H1 (cell line): ENCODE results near the gene RMDN2. TPM values are rescaled to one million over a fixed set of nuclear protein-coding genes. Genes with fewer than 3 reads are reported as not detected.

ENCODE experiments used
- CHD7 ChIP-seq: fragments of 300-600 bp; sonication (generic); IDR thresholded peaks from 2 replicates; pipeline ENCODE4 v1.7.1; 2012; ENCODE audit warnings: low read length, moderate library complexity, mild to moderate bottlenecking, inconsistent platforms; ENCODE audit not compliant: insufficient replicate concordance
- CTCF ChIP-seq, 3 experiments: IDR thresholded peaks; 1 replicate in 2 of 3; 2 replicates in 1 of 3; pipeline versions ENCODE4 v1.5.1 to v1.6.1; 2011; ENCODE audit warnings: low read length in 3 of 3, mild to moderate bottlenecking in 3 of 3, inconsistent platforms in 2 of 3, low read depth in 1 of 3, moderate library complexity in 1 of 3; ENCODE audit not compliant: insufficient read depth in 1 of 3; ENCODE audit errors: control extremely low read depth in 1 of 3
- EP300 ChIP-seq, 2 experiments: IDR thresholded peaks; 1 replicate in 1 of 2; 2 replicates in 1 of 2; pipeline ENCODE4 v1.6.1; 2011 to 2012; ENCODE audit warnings: low read depth in 2 of 2, low read length in 2 of 2, mild to moderate bottlenecking in 2 of 2, borderline replicate concordance in 1 of 2, inconsistent platforms in 1 of 2, moderate library complexity in 1 of 2
- FOSL1 ChIP-seq: IDR thresholded peaks from 2 replicates; pipeline ENCODE4 v1.6.1; 2011; ENCODE audit warnings: mild to moderate bottlenecking, low read depth, low read length, moderate library complexity; ENCODE audit not compliant: insufficient read depth
- NRF1 ChIP-seq: IDR thresholded peaks from 2 replicates; pipeline ENCODE4 v1.6.1; 2011; ENCODE audit warnings: mild to moderate bottlenecking, low read depth, low read length, improper control_type of control experiment
- POU5F1 ChIP-seq: IDR thresholded peaks from 2 replicates; pipeline ENCODE4 v1.6.1; 2011; ENCODE audit warnings: low read depth, mild to moderate bottlenecking, low read length, moderate library complexity
- polyA plus RNA-seq, 7 experiments: library from polyadenylated mRNA; depleted of rRNA in 3 of 7; stranded (reverse) in 5 of 7; unstranded in 2 of 7; fragments of >200 nt in 5 of 7; fragments of 200-250 nt in 2 of 7; gene quantifications; 1 replicate in 5 of 7; 2 replicates in 1 of 7; 4 replicates in 1 of 7; pipeline versions ENCODE4 v1.2.1 to v1.2.3, GENCODE V29; 2011 to 2013; ENCODE audit warnings: missing spikeins in 2 of 7, mixed read lengths in 2 of 7
- total RNA-seq: library from RNA; stranded (reverse); fragmentation: NEBNext Ultra II Directional; extraction: Animal tissue kit (Norgen Biotek cat#: 25700); gene quantifications from 2 replicates; pipeline ENCODE4 v1.2.1, GENCODE V29; 2021
- TF ChIP-seq, protein P1 (sequence below): IDR thresholded peaks from 2 replicates; pipeline ENCODE4 v1.6.1; 2012; ENCODE audit warnings: inconsistent platforms

The RMDN2 gene
- total and polyA plus RNA-seq, 2 of the 8 experiments (the other 6 are each of a cell fraction or from before 2014, with no cell fraction given) = 0.53 to 3.0 TPM

GRCh38 chr2:38032946-38033345 is 107.9 kb downstream of the RMDN2 start (continued):
- TF ChIP-seq CHD7 (no peak), POU5F1 (no peak), FOSL1 (no peak), CTCF (IDR thresholded peaks at IDR 0.05; ENCODE audit: control extremely low read depth in 1 of 3, insufficient read depth in 1 of 3, low read depth in 1 of 3, low read length in 3 of 3) (no peak), NRF1 (no peak), EP300 (IDR thresholded peaks at IDR 0.05; ENCODE audit: borderline replicate concordance in 1 of 2, low read depth in 2 of 2, low read length in 2 of 2) (no peak)
- TF ChIP-seq, protein P1, sequence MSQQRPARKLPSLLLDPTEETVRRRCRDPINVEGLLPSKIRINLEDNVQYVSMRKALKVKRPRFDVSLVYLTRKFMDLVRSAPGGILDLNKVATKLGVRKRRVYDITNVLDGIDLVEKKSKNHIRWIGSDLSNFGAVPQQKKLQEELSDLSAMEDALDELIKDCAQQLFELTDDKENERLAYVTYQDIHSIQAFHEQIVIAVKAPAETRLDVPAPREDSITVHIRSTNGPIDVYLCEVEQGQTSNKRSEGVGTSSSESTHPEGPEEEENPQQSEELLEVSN = no peak
